HepG2 (cell line): ENCODE measurements around the gene MAP3K20. TPM values are rescaled to one million over a fixed set of nuclear protein-coding genes. Genes with fewer than 3 reads are reported as not detected.
A peak's percentile ranks its signal among the peaks of the same experiment; 100 is the strongest.

Experiments used
- GFI1 ChIP-seq: sonication (generic); formaldehyde crosslinking; IDR thresholded peaks from 2 replicates; pipeline ENCODE4 v1.5.0; 2020; ENCODE audit warnings: missing genetic modification reagents, mild to moderate bottlenecking, borderline replicate concordance
- HNF1B ChIP-seq: sonication (generic); formaldehyde crosslinking; IDR thresholded peaks from 2 replicates; pipeline ENCODE4 v1.5.1; 2020; ENCODE audit warnings: mild to moderate bottlenecking, moderate library complexity, missing genetic modification reagents
- MAFG ChIP-seq: sonication (generic); formaldehyde crosslinking; IDR thresholded peaks from 2 replicates; pipeline ENCODE4 v1.5.1; 2020; ENCODE audit warnings: mild to moderate bottlenecking, missing genetic modification reagents
- NFYC ChIP-seq: IDR thresholded peaks from 2 replicates; pipeline ENCODE4 v1.6.1; 2016; ENCODE audit warnings: missing genetic modification reagents, missing compliant biosample characterization
- RARA ChIP-seq: IDR thresholded peaks from 2 replicates; pipeline ENCODE4 v1.6.1; 2016; ENCODE audit warnings: missing genetic modification reagents, missing compliant biosample characterization
- RNF219 ChIP-seq: sonication (generic); formaldehyde crosslinking; IDR thresholded peaks from 2 replicates; pipeline ENCODE4 v1.5.0; 2020; ENCODE audit warnings: mild to moderate bottlenecking, missing genetic modification reagents
- SAP130 ChIP-seq: IDR thresholded peaks from 2 replicates; pipeline ENCODE4 v1.6.1; 2016; ENCODE audit warnings: low read depth
- SIX4 ChIP-seq: sonication (generic); formaldehyde crosslinking; IDR thresholded peaks from 2 replicates; pipeline ENCODE4 v1.4.0; 2020; ENCODE audit warnings: missing genetic modification reagents
- SMC3 ChIP-seq: IDR thresholded peaks from 2 replicates; pipeline ENCODE4 v1.6.1; 2011; ENCODE audit warnings: low read length, improper control_type of control experiment
- SP4 ChIP-seq: sonication (generic); formaldehyde crosslinking; IDR thresholded peaks from 2 replicates; pipeline ENCODE4 v1.8.1; 2023; ENCODE audit warnings: mild to moderate bottlenecking, missing genetic modification reagents
- TCF7 ChIP-seq: sonication (generic); IDR thresholded peaks from 2 replicates; pipeline ENCODE4 v1.6.1; 2016; ENCODE audit warnings: antibody characterized with exemption, low read depth
- TFAP4 ChIP-seq: sonication (generic); IDR thresholded peaks from 2 replicates; pipeline ENCODE4 v1.6.1; 2016; ENCODE audit warnings: low read depth, borderline replicate concordance
- ZBTB34 ChIP-seq: sonication (generic); formaldehyde crosslinking; IDR thresholded peaks from 2 replicates; pipeline ENCODE4 v1.8.0; 2022; ENCODE audit warnings: mild to moderate bottlenecking, missing genetic modification reagents
- ZBTB43 ChIP-seq: sonication (generic); formaldehyde crosslinking; conservative IDR thresholded peaks from 2 replicates; pipeline ENCODE4 v1.4.0; 2020; ENCODE audit warnings: missing genetic modification reagents
- ZFP1 ChIP-seq: IDR thresholded peaks from 2 replicates; pipeline ENCODE4 v1.6.1; 2016
- ZNF646 ChIP-seq: sonication (generic); formaldehyde crosslinking; IDR thresholded peaks from 2 replicates; pipeline ENCODE4 v1.9.0; 2021; ENCODE audit warnings: mild to moderate bottlenecking, missing genetic modification reagents
- polyA plus RNA-seq, 8 experiments: library from polyadenylated mRNA; depleted of rRNA in 3 of 8; stranded (reverse) in 7 of 8; unstranded in 1 of 8; fragments of >200 nt; fragmentation: Illumina TruSeq in 4 of 8; extraction: Trizol in 4 of 8; gene quantifications; 2 replicates each; pipeline versions ENCODE4 v1.2.1 to v1.2.3, GENCODE V29; 2011 to 2016; ENCODE audit warnings: low read depth in 4 of 8, missing spikeins in 1 of 8, mixed read lengths in 1 of 8; ENCODE audit not compliant: insufficient read depth in 1 of 8
- total RNA-seq, 5 experiments: library from RNA; depleted of rRNA; stranded (reverse); fragments of >200 nt; fragmentation: Illumina TruSeq; extraction: Trizol; gene quantifications; 2 replicates each; pipeline ENCODE4 v1.2.3, GENCODE V29; 2016; ENCODE audit warnings: low read depth in 1 of 5

Gene MAP3K20
- total and polyA plus RNA-seq, 2 of the 13 experiments (the other 11 are each of a cell fraction or from before 2014, with no cell fraction given): 5.2 to 13.5 TPM

GRCh38 chr2:173053043-173053699 is 22.5 kb upstream of the MAP3K20 start (continued):
- TF ChIP-seq ZBTB34: no peak
- TF ChIP-seq SP4 (CRISPR knock-in tag): no peak
- no peak for TF ChIP-seq SMC3
- TF ChIP-seq ZFP1 (CRISPR knock-in tag): no peak
- no peak for TF ChIP-seq HNF1B
- 0 out of 2 replicates have a peak, but pooled peaks have one; percentile 17 for TF ChIP-seq SAP130 (CRISPR knock-in tag)
- no peak for TF ChIP-seq NFYC (CRISPR knock-in tag)
- TF ChIP-seq MAFG (CRISPR knock-in tag): no peak
- no peak for TF ChIP-seq TCF7
- TF ChIP-seq ZNF646 (CRISPR knock-in tag): no peak
- no peak for TF ChIP-seq RNF219 (CRISPR knock-in tag)
- TF ChIP-seq SIX4 (CRISPR knock-in tag): no peak
- no peak for TF ChIP-seq ZBTB43 (CRISPR knock-in tag)
- peak; percentile 76; the same call in 1 of the 2 replicates for TF ChIP-seq GFI1 (CRISPR knock-in tag)
- TF ChIP-seq RARA (CRISPR knock-in tag): no peak
- no peak for TF ChIP-seq TFAP4
